Smooth muscle cell (in vitro differentiated cells): ENCODE results near the gene BIK. TPM values are rescaled to one million over a fixed set of nuclear protein-coding genes. Genes with fewer than 3 reads are reported as not detected.

Experiments
- DNase-seq: peaks from one replicate; lab custom pipeline; 2025; ENCODE audit not compliant: unreplicated experiment; lab: John Stamatoyannopoulos, UW
- H2AFZ ChIP-seq: fragments of 200-600 bp; sonication (generic); 2 replicates; pipeline ENCODE4 v1.6.0; 2016; ENCODE audit warnings: antibody characterized with exemption, low read depth, mild to moderate bottlenecking
- H3F3A ChIP-seq: fragments of 200-600 bp; sonication (generic); 2 replicates; pipeline ENCODE4 v1.6.0; 2017; ENCODE audit warnings: antibody characterized with exemption, low read depth
- H3K27ac ChIP-seq: fragments of 200-600 bp; sonication (generic); 2 replicates; pipeline ENCODE4 v1.5.1; 2016; ENCODE audit warnings: low read depth, mild to moderate bottlenecking
- H3K27me3 ChIP-seq: fragments of 200-600 bp; sonication (generic); 2 replicates; pipeline ENCODE4 v1.6.1; 2016; ENCODE audit warnings: low read depth, mild to moderate bottlenecking
- H3K36me3 ChIP-seq: fragments of 200-600 bp; sonication (generic); 2 replicates; pipeline ENCODE4 v1.5.1; 2016; ENCODE audit warnings: low read depth
- H3K4me1 ChIP-seq: fragments of 200-600 bp; sonication (generic); 2 replicates; pipeline ENCODE4 v1.5.1; 2016; ENCODE audit warnings: low read depth
- H3K4me2 ChIP-seq: fragments of 200-600 bp; sonication (generic); 2 replicates; pipeline ENCODE4 v1.6.0; 2016; ENCODE audit warnings: mild to moderate bottlenecking
- H3K4me3 ChIP-seq: fragments of 200-600 bp; sonication (generic); 2 replicates; pipeline ENCODE4 v1.5.1; 2016; ENCODE audit warnings: mild to moderate bottlenecking
- H3K79me2 ChIP-seq: fragments of 200-600 bp; sonication (generic); 2 replicates; pipeline ENCODE4 v1.6.0; 2016; ENCODE audit warnings: low read depth, mild to moderate bottlenecking
- H3K9ac ChIP-seq: fragments of 200-600 bp; sonication (generic); 2 replicates; pipeline ENCODE4 v1.6.0; 2016; ENCODE audit warnings: low read depth
- H3K9me3 ChIP-seq: fragments of 200-600 bp; sonication (generic); replicated peaks from 2 replicates; pipeline ENCODE4 v1.5.1; 2016; ENCODE audit warnings: low read depth
- H4K20me1 ChIP-seq: fragments of 200-600 bp; sonication (generic); 2 replicates; pipeline ENCODE4 v1.6.0; 2016; ENCODE audit warnings: low read depth
- CTCF ChIP-seq: fragments of 200-600 bp; sonication (generic); IDR thresholded peaks from 2 replicates; pipeline ENCODE4 v1.5.1; 2017; ENCODE audit warnings: borderline replicate concordance, mild to moderate bottlenecking, antibody characterized with exemption; ENCODE audit not compliant: insufficient read depth, poor library complexity, severe bottlenecking
- WGBS: methylation state at CpG from one replicate; pipeline ENCODE4 v1.1.7; 2016; ENCODE audit warnings: low lambda C conversion rate; 5-methylcytosine and 5-hydroxymethylcytosine counted together
- polyA plus RNA-seq: library from polyadenylated mRNA; unstranded; fragments of >200 nt; fragmentation: Nextera tagmentation; extraction: Ambion mirVana; gene quantifications from 2 replicates; pipeline ENCODE4 v1.2.1, GENCODE V29; 2016
- total RNA-seq: library from RNA; depleted of rRNA; stranded (reverse); fragments of >200 nt; gene quantifications from 2 replicates; pipeline ENCODE4 v1.2.3, GENCODE V29; 2014

The BIK gene
- total and polyA plus RNA-seq, 2 experiments from 2014 or later = 1.9 to 3.9 TPM

DNA sequence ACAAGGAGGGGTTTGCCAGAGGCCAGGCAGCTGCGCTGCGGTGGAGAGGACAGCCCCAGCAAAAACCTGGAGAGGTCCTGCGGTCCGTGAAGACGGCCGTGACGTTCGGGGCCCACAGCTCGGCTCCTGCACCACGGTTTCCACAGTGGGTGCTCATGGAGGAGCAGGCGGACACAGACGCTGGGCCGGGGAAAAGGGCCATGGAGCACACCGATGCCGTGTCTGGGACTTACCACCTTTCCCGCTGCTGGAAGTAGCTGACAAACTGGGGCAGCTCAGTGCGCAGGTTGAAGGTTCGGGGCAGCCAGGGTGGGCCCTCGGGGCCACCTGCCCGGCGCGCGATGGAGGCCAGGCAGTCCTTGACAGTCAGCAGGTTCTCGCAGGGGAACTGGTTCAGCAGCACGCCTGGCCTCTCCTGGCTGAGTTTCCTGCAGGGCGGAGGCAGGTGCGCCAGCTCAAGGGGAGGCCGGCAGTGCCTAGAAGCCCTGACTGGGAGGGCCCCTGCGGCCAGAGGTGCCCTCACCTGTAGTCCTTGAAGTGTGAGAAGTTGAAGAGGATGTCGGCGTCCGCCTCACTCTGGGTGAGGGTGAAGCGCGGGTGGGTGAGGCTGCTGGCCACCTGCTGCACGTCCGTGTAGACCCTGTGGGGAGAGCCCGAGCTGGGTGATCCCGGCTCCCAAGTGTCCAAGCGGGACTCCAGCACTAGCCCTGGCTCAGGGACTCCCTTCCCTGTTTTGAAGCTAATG lies 63.6 kb downstream of the BIK start:
- H3K4me1 ChIP-seq = no peaks in the 10 kb centered on the region
- H2AFZ ChIP-seq = no peak overlapping the region
- no peak for TF ChIP-seq CTCF
- WGBS = 97% methylated on average over 39 of the region's 39 CpGs
- no peaks in the 10 kb centered on the region for H3K79me2 ChIP-seq
- no peak overlapping the region for H3K9ac ChIP-seq
- no peaks in the 10 kb centered on the region for H4K20me1 ChIP-seq
- H3K9me3 ChIP-seq = no peaks in the 10 kb centered on the region
- H3F3A ChIP-seq = no peaks in the 10 kb centered on the region
- no peak for DNase-seq
- no peaks in the 10 kb centered on the region for H3K27me3 ChIP-seq
- no peak overlapping the region for H3K27ac ChIP-seq
- H3K4me2 ChIP-seq = no peak overlapping the region
- H3K4me3 ChIP-seq = no peak overlapping the region
- H3K36me3 ChIP-seq = no peaks in the 10 kb centered on the region

GRCh38 chr22:43174941-43175531 lies 64.5 kb downstream of the BIK start:
- DNase-seq = no peak
- TF ChIP-seq CTCF = no peak

DNA sequence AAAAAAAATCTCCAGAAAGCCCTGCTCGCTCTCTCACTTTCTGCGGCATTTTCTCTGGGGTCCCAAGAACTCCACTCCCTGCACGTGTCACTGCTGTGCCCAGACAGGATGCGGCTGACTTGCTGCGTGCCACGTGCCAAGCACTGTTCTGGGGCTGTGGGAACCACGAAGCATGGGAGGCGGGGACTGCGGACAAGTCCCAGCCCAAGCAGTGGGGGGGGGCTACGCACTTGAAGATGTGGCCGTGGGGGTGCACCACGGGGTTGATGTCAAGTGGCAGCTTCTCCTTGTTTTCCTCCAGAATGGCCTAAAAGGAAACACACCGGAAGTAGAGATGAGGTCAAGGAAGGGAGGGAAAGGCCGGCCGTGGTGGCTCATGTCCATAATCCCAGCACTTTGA lies 65.5 kb downstream of the BIK start:
- H3K9me3 ChIP-seq = no peaks in the 10 kb centered on the region
- H4K20me1 ChIP-seq = no peaks in the 10 kb centered on the region
- no peak for DNase-seq
- H3K36me3 ChIP-seq = no peaks in the 10 kb centered on the region
- H3K27ac ChIP-seq = no peak overlapping the region
- no peak overlapping the region for H3K4me3 ChIP-seq
- no peak overlapping the region for H2AFZ ChIP-seq
- no peak for TF ChIP-seq CTCF
- no peak overlapping the region for H3K4me2 ChIP-seq
- no peaks in the 10 kb centered on the region for H3K4me1 ChIP-seq
- H3K9ac ChIP-seq = no peak overlapping the region
- no peaks in the 10 kb centered on the region for H3K27me3 ChIP-seq
- H3F3A ChIP-seq = no peaks in the 10 kb centered on the region
- WGBS = 99% methylated on average over 15 of the region's 15 CpGs
- H3K79me2 ChIP-seq = no peaks in the 10 kb centered on the region

More at GRCh38 chr22:43174941-43175531, 64.5 kb downstream of the BIK start:
- H3K4me3 ChIP-seq = no peak overlapping the region
- H3K36me3 ChIP-seq = no peaks in the 10 kb centered on the region
- H3K27ac ChIP-seq = no peak overlapping the region
- no peaks in the 10 kb centered on the region for H3K27me3 ChIP-seq
- H3K9me3 ChIP-seq = no peaks in the 10 kb centered on the region
- H3K4me2 ChIP-seq = no peak overlapping the region
- H3K4me1 ChIP-seq = no peaks in the 10 kb centered on the region
- no peak overlapping the region for H2AFZ ChIP-seq
- H4K20me1 ChIP-seq = no peaks in the 10 kb centered on the region
- H3F3A ChIP-seq = no peaks in the 10 kb centered on the region
- WGBS = 93% methylated on average over 9 of the region's 9 CpGs
- no peak overlapping the region for H3K9ac ChIP-seq
- H3K79me2 ChIP-seq = no peaks in the 10 kb centered on the region
